SJSA1 (cell line): ENCODE measurements around the gene FGFR2. TPM values are rescaled to one million over a fixed set of nuclear protein-coding genes. Genes with fewer than 3 reads are reported as not detected.
"Not testable (repeated sequence)": the region's sequence is repeated elsewhere in the genome, so short reads cannot be mapped to it uniquely, and the experiment has no call there.

Experiments used
- DNase-seq, 2 experiments: peaks; one replicate each; pipeline ENCODE4 v3.0.0-alpha.2; 2015 to 2020; ENCODE audit warnings: low spot score in 2 of 2, low read depth in 1 of 2
- H3K27ac ChIP-seq: fragments of 250-450 bp; sonication (Bioruptor Pico); 2 replicates; pipeline ENCODE4 v1.5.1; 2020; ENCODE audit warnings: mild to moderate bottlenecking, moderate library complexity
- H3K27me3 ChIP-seq: fragments of 250-450 bp; sonication (Bioruptor Pico); replicated peaks from 2 replicates; pipeline ENCODE4 v1.5.1; 2020; ENCODE audit warnings: mild to moderate bottlenecking, moderate library complexity
- H3K36me3 ChIP-seq: fragments of 250-450 bp; sonication (Bioruptor Pico); 2 replicates; pipeline ENCODE4 v1.5.1; 2020; ENCODE audit warnings: mild to moderate bottlenecking
- H3K4me1 ChIP-seq: fragments of 250-450 bp; sonication (Bioruptor Pico); replicated peaks from 2 replicates; pipeline ENCODE4 v1.6.1; 2021; ENCODE audit warnings: mild to moderate bottlenecking
- H3K4me3 ChIP-seq: fragments of 250-450 bp; sonication (Bioruptor Pico); 2 replicates; pipeline ENCODE4 v1.5.1; 2020; ENCODE audit warnings: mild to moderate bottlenecking
- H3K9me3 ChIP-seq: fragments of 250-450 bp; sonication (Bioruptor Pico); replicated peaks from 2 replicates; pipeline ENCODE4 v1.5.1; 2020; ENCODE audit warnings: mild to moderate bottlenecking
- total RNA-seq: library from RNA; depleted of rRNA; stranded (reverse); fragments of >200 nt; shearing (Covaris generic); gene quantifications from 2 replicates; pipeline ENCODE4 v1.2.3, GENCODE V29; 2014

FGFR2 gene
- total RNA-seq, 1 experiment from 2014 or later, result 1.1 TPM

DNA sequence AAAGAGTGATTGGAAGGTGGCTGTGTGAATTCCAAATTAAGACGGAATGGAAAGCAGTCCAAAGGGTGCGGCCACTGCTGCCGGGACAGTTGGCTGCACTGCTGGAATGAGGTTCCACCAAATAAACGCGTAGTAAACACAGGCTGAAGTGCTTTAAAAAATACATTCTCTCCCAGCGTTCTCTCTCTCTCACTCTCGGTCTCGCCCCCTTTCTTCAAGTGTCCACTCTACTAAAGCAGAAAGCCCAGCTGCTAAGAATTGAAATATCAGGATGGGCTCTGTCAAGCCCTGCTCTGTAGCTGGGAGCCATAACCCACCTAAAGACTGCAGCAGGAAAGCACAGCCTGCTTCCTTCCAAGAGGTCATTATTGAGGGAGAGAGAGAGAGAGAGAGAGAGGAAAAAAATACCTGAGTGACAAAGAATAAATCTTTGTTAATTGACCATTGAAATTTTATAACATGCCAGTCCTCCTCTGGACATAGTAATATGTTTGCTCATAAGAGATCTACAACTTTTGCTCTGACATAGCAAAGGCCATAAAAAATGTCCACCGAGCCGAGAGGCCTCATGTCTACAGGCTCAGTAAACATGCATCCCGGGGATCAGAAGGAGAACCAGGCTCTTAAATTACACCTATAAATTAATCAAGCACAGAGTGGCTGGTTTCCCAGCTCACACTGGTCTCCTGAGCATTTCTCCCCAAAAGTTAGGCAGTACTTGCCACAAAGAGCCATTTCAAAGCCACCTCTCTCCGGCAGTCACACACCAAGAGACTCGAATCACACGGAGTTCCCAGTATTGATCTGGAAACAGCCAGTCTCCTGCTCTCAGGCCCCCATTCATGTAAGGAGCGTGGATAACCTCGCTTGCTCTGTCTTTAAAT is 72.8 kb downstream of the FGFR2 start:
- Histone ChIP-seq H3K4me1 (no peaks in the 10 kb centered on the region), H3K27ac (no peak overlapping the region), H3K4me3 (no peak overlapping the region), H3K36me3 (no peaks in the 10 kb centered on the region), H3K27me3 (no peaks in the 10 kb centered on the region), H3K9me3 (peaks cover 2% of the 10 kb centered on the region; the same call in 1 of the 2 replicates)
- DNase-seq, result no peak

DNA sequence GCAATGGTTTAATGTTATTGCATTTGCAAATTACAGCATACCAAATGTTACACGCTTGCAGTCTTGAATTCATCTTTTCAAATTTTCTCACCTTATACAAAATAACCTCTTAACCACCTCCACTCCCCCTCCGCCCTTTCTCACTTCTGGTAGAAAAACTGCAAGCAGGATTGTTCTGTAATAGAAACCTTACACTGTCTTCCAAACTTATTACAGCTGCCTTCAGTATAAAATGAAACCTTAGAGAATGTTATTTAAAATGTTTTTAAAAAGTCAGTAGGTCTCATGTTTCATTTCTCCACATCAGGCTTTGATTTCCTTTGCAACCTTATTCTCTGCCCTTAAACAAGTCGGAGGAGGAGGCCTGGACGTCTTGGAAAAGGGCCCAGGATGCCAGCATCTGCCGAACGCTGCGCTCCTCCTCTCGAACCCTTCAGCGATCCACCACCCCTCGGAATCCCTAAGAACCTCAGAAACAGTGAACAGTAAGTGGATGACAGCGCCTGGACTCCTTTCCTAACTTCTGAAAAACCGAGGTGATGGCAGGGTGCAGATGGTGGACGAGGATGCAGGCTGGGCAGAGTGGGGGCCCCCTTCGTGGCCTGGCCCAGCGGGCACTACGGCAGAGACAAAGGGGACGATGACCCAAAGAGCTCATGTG is 74.0 kb downstream of the FGFR2 start:
- H3K36me3 ChIP-seq, result no peaks in the 10 kb centered on the region
- no peaks in the 10 kb centered on the region for H3K4me1 ChIP-seq
- no peaks in the 10 kb centered on the region for H3K27me3 ChIP-seq
- peaks cover 2% of the 10 kb centered on the region; the same call in 1 of the 2 replicates for H3K9me3 ChIP-seq
- no peak overlapping the region for H3K4me3 ChIP-seq
- DNase-seq, result no peak
- no peak overlapping the region for H3K27ac ChIP-seq

DNA sequence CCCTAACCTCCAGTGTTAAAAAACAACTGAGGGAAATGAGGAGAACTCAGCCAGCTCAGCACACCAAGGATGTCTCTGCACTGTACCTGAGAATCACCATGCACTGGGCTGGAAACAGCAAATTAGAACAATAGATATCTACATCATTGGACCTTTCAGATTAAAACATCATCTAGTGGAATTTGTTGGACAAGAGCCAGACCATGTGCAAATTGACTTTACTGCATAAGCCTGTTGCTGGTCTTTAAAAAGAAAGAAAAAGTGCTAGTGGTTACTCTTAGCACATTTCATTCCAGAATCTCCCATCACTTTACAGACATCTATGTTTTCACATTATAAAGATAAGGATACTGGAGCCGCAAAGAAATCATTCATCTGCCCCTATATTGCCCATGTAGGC is 75.4 kb downstream of the FGFR2 start:
- Histone ChIP-seq H3K27ac (no peak overlapping the region), H3K4me3 (no peak overlapping the region), H3K27me3 (no peaks in the 10 kb centered on the region), H3K9me3 (peaks cover 2% of the 10 kb centered on the region; the same call in 1 of the 2 replicates), H3K36me3 (no peaks in the 10 kb centered on the region), H3K4me1 (no peaks in the 10 kb centered on the region)
- DNase-seq, result no peak

DNA sequence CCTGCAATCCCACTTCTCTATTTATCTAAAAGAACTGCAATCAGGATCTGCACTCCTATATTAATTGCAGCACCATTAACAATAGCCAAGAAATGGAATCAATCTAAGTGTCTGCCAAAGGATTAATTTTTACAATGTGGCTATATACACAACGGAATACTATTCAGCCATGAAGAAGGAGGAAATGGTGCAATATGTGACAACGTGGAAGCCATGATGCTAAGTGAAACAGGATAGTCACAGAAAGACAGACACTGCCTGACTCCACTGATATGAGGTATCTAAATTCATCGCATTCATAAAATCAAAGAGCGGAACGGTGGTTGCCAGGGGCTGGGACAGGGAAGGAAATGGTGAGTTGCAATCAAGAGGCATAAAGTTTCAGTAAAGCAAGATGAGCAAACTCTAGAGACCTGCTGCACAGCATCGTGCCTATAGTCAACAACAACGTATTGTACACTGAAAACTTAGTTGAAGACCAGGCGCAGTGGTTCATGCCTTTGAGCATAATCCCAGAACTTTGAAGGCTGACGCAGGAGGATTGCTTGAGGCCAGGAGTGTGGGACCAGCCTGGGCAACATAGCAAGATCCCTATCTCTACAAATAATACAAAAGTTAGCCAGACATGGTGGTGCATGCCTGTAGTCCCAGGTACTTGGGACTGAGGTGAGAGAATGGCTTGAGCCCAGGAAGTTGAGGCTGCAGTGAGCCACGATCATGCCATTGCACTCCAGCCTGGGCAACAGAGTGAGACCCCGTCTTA is 76.3 kb downstream of the FGFR2 start:
- H3K27me3 ChIP-seq, result no peaks in the 10 kb centered on the region
- no peak overlapping the region for H3K27ac ChIP-seq
- no peaks in the 10 kb centered on the region for H3K4me1 ChIP-seq
- H3K36me3 ChIP-seq, result no peaks in the 10 kb centered on the region
- no peak overlapping the region for H3K4me3 ChIP-seq
- H3K9me3 ChIP-seq, result peaks cover 2% of the 10 kb centered on the region; the same call in 1 of the 2 replicates
- DNase-seq, result no peak

DNA sequence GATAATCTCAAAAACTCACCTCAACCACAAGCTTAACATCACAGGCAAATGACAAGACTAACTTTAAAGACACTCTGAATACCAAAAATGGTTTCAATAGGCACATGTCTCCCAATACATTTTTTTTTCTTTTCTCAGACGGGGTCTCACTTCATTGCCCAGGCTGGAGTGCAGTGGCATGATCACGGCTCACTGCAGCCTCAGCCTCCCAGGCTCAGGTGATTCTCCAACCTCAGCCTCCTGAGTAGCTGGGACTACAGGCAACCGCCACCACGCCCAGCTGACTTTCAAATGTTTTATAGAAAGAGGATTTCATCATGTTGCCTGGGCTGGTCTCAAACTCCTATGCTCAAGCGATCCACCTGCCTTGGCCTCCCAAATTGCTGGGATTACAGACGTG is 77.7 kb downstream of the FGFR2 start:
- not testable (repeated sequence) for H3K9me3 ChIP-seq, H3K36me3 ChIP-seq, H3K27me3 ChIP-seq, H3K27ac ChIP-seq, DNase-seq, H3K4me3 ChIP-seq, H3K4me1 ChIP-seq

DNA sequence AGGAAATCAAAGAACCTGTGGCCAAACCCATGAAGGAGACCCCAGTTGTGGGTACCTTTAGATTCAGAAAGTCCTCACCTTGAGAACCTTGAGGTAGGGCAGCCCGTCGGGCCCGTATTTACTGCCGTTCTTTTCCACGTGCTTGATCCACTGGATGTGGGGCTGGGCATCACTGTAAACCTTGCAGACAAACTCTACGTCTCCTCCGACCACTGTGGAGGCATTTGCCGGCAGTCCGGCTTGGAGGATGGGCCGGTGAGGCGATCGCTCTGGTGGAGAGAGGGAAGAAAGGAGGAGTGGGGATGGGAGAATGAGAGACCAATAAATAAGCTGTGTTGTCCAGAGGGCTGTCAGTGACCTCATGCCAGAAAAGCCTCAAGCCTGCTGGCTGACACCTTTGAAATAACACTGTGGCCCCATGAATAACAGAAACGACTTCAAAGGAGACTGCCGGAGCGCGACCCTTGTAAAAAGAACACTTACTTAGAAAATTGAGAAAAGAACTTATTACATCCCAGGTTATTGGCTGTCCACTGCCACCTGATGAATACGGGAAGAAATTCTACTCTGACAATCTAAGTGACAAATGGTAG is 78.2 kb downstream of the FGFR2 start:
- DNase-seq, result no peak
- Histone ChIP-seq H3K4me3 (no peak overlapping the region), H3K27me3 (no peaks in the 10 kb centered on the region), H3K36me3 (no peaks in the 10 kb centered on the region), H3K9me3 (peaks cover 2% of the 10 kb centered on the region; the same call in 1 of the 2 replicates), H3K4me1 (no peaks in the 10 kb centered on the region), H3K27ac (no peak overlapping the region)

DNA sequence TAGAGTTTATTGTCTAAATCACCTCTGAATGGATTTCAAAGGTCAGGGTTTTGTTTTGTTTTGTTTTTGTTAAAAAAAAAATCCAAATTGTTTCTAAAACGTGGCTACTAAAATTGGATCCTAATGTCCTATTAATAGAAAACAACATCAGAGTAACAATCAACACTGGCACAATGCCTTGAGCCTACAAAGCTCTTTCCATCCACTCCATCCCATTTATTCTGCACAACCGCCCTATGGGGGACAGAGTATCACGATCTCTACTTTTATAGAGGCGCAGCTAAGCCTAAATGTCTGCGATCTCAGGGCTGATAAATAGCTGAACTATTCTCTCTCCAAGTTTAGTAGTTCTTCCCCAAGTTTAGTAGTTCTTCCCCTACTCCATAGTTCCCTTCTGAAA is 78.8 kb downstream of the FGFR2 start:
- H3K27me3 ChIP-seq, result no peaks in the 10 kb centered on the region
- H3K9me3 ChIP-seq, result peaks cover 2% of the 10 kb centered on the region; the same call in 1 of the 2 replicates
- H3K4me3 ChIP-seq, result no peak overlapping the region

DNA sequence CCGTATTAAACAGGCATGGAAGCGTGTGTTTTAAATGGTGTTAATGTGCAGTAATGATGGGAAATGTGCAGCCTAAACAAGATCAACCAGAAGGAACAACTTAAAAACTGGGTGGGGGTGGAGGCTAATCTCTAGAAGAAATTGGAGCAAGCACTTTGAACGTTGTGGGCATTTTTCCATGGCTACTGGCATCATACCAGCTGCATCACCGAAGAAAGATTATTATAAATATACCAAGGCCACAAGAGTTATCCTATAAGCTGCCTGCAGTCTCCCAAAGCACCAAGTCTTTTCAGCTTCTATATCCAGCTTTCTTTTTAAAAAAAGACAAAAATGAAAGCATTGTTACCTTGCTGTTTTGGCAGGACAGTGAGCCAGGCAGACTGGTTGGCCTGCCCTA is 79.9 kb downstream of the FGFR2 start:
- Histone ChIP-seq H3K27ac (no peak overlapping the region), H3K27me3 (no peaks in the 10 kb centered on the region)

More for the DNA sequence above, 78.8 kb downstream of the FGFR2 start:
- H3K4me1 ChIP-seq, result no peaks in the 10 kb centered on the region
- H3K36me3 ChIP-seq, result no peaks in the 10 kb centered on the region
- H3K27ac ChIP-seq, result no peak overlapping the region
- no peak for DNase-seq

DNA sequence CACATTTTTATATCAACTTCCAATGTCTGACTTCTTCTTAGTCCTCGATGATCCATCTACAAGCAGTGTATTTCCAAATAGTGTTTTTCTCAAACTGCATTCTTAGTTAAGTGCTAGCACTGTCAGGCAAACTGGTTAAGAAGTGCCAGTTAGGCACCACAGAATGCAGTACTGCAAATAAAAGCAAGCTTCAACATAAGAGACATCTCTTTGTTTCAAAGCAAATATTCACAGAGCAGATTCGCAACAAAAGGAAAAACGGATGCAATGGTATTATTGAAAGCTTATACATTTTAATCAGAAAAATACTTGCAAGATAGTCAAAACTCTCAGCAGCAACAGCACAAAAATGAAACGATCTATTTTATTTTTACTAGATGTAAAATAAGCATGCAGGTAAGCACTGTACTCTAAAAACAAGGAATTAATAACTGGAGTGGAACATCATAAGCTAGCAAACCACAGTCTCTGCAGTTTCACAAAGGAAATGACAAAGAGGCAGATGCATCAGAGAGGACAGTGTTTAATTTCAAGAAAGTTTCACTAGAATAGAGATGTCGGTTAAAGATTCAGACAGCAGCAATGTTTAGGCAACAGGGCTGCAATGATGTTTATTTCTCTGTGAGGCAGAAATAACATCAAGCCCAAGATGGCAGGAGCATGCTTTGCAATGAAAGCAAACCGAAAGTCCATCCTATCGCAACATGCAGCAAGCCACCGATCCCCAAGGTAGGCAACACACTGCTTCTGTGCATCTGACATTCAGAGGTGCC is 82.0 kb downstream of the FGFR2 start:
- Histone ChIP-seq H3K27me3 (no peaks in the 10 kb centered on the region), H3K4me1 (no peaks in the 10 kb centered on the region), H3K4me3 (no peak overlapping the region), H3K27ac (no peak overlapping the region), H3K36me3 (no peaks in the 10 kb centered on the region), H3K9me3 (0 out of 2 replicates have a peak, but pooled peaks cover 2% of the 10 kb centered on the region)
- DNase-seq, result no peak

More for the DNA sequence above, 79.9 kb downstream of the FGFR2 start:
- peaks cover 2% of the 10 kb centered on the region; the same call in 1 of the 2 replicates for H3K9me3 ChIP-seq
- no peak for DNase-seq
- no peak overlapping the region for H3K4me3 ChIP-seq
- H3K36me3 ChIP-seq, result no peaks in the 10 kb centered on the region
- no peaks in the 10 kb centered on the region for H3K4me1 ChIP-seq

DNA sequence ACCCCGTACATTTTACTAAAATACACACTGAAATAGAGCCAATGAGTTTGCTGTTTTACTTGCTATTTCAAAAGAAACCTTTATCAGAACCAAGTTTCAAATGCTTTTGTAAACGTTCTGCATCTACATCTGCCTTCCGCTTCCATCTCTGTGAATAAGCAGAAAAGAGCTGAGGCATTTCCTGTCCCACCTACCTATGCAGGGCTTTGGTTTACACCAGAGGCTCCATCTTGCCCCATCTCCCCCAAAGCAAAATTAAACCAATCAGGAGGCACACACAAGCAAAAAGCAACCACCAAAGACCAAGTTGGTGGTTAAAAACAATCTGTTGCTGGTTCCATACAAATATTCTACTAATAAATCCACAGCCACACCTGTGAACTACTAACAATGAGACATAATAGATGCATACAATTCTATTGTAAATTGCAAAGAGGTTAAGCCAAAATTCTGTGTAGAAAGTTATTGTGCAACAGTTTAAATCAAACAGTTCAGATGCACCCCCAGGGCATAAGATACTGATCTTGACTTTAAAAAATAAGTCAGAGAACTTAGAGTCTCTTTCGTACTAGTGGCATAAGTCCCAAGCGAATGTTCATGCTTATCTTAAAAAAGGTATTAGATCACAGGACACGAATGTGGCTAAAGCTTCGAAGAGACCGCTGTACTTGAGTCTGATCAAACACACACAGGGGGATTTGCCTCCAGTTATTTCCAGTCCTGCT is 83.9 kb downstream of the FGFR2 start:
- DNase-seq, result no peak
- H3K9me3 ChIP-seq, result no peaks in the 10 kb centered on the region
- H3K27ac ChIP-seq, result no peak overlapping the region
- no peaks in the 10 kb centered on the region for H3K36me3 ChIP-seq
- no peak overlapping the region for H3K4me3 ChIP-seq
- no peaks in the 10 kb centered on the region for H3K4me1 ChIP-seq
- no peaks in the 10 kb centered on the region for H3K27me3 ChIP-seq

DNA sequence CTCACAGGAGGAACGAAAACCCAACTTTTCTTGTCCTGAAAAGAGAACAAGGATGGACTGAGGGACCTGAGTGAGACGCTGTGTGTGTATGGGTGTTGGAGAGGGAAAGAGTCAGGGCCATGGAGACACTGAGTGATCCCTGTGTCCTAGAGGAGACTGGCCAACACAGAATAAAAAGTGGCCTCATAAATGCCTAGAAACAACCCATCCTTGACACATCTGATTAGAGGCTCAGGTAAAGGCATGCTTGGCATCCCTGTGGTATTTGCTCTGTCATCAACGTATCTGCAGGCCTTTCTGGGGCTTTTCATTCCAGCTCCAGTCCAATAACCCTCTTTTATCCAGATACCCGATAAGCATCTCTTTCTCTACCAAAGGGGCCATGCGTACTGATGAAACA is 86.3 kb downstream of the FGFR2 start:
- H3K27ac ChIP-seq, result no peak overlapping the region
- H3K27me3 ChIP-seq, result no peaks in the 10 kb centered on the region
- no peak for DNase-seq
- H3K36me3 ChIP-seq, result no peaks in the 10 kb centered on the region
- no peaks in the 10 kb centered on the region for H3K9me3 ChIP-seq
- no peak overlapping the region for H3K4me3 ChIP-seq
- no peaks in the 10 kb centered on the region for H3K4me1 ChIP-seq

DNA sequence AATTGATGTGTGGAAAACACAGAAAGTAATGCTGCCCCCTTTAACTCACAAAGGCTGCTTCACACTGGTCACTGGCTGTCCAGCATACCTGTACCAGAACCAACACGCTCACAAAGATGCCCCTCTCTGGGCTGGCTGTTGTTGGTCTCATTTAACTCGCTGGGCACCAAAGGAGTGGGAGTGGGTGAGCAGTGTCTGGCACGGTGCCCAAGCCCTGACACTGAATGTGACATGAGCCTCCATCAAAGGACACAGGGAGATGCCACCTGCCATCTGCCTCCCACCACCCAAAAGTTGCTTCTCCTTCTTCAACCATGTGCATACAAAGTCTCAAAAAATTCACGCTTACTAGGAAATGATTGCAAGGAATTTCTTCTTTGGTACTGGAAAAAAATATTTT is 86.8 kb downstream of the FGFR2 start:
- DNase-seq, result no peak
- no peaks in the 10 kb centered on the region for H3K4me1 ChIP-seq
- H3K36me3 ChIP-seq, result no peaks in the 10 kb centered on the region
- H3K27ac ChIP-seq, result no peak overlapping the region
- H3K27me3 ChIP-seq, result no peaks in the 10 kb centered on the region
- no peaks in the 10 kb centered on the region for H3K9me3 ChIP-seq
- no peak overlapping the region for H3K4me3 ChIP-seq
